GM12874 (cell line): ENCODE results near the gene TC2N.

Experiments
- CTCF ChIP-seq: IDR thresholded peaks from 2 replicates; pipeline ENCODE4 v1.5.1; 2011; ENCODE audit warnings: low read depth, mild to moderate bottlenecking, control low read depth, low read length, moderate library complexity; ENCODE audit not compliant: insufficient read depth

TC2N gene

DNA sequence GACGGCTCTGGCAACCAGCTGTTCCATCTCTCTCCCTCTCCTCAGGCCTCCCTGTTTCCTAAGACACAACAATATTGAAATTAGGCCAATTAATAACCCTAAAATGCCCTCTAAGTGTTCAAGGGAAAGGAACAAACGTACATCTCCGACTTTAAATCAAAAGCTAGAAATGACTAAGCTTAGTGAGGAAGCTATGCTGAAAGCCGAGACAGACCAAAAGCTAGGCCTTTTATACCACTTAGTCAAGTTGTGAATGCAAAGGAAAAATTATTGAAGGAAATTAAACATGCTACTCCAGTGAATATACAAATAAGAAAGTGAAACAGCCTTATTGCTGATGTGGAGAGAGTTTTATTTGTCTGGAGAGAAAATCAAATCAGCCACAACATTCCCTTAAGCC lies 73.6 kb downstream of the TC2N start:
- no peak for TF ChIP-seq CTCF

GRCh38 chr14:91786188-91786587 lies 81.1 kb downstream of the TC2N start:
- no peak for TF ChIP-seq CTCF

- no peak for TF ChIP-seq CTCF
Observed at GRCh38 chr14:91780452-91780851, 86.9 kb downstream of the TC2N start.

DNA sequence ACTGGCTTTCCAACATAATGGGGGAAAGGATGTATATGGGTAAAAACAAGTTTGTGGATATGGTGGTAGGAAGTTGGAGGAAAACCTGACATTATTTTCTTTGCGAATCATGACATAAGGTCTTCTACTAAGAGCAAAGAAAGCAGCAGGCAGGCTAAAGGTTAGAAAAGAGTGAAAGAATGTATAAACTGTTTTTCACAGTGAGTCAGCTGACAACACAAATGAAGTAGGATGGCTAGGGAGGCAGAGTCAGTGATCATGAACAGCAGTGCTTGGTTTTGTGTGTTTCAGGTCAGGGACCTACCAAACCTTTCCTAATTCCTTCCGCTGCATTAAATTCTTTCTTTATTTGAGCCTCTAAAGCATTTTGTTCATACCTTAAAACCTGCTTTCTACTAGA lies 89.1 kb downstream of the TC2N start:
- no peak for TF ChIP-seq CTCF

DNA sequence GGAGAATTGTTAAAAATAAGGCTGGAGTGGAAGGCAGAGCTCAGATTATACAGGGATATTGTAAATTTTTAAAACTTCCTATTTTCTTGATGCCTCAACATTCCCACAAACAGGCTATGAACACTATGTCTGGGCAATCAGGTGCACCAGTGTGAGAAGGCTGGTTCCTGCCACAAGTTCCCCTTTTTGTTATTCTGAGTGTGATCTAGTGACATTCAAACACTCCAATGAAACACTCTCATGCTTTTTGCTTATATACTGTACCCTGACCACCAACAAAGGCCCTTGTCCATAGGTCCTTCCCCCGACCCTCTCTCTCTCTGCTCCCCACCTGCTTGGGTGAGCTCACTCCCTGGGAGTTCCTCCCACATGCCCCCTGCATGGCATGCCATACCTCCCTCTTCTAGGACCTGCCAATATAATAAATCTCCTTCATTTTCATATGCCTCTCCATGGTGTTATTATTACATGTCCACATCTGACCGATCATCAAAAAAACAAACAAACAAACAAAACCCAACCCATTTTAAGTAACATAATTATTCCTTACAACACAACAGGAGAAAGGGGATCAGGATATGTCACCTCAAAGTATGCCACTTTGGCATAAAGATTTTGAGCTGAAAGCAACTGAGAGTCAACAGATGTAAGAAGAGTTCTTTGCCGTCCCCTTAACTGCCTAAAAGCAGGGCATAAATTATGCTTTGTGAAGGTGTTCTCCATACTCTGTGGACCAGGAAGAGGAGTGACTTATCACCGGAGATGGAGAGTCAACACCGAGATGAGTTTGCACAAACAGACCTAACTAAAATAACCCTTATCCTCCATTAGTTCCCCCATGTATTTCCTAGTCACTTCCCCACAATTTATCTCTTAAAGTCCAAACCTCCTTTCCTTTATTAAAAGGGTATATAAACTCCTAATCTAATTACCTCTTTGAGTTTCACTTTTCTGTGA lies 92.9 kb downstream of the TC2N start:
- no peak for TF ChIP-seq CTCF

DNA sequence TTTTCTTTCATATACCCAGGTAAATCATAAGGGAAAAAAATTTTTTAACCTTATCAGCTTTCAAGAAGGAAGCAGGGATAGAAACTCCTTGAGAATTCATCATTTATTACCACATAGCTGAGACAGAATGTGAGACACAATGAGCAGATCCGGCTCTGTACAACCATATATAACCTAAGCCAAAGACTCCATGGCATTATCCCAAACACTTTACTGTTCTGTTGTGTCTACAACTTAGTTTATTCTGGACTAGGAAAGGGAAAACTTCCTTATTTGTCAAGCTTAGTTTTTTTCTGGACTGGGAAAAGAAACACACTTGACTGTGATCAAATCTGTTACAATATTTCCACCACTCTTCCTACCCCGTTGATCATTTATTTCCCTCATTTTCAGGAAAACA lies 97.2 kb downstream of the TC2N start:
- no peak for TF ChIP-seq CTCF

DNA sequence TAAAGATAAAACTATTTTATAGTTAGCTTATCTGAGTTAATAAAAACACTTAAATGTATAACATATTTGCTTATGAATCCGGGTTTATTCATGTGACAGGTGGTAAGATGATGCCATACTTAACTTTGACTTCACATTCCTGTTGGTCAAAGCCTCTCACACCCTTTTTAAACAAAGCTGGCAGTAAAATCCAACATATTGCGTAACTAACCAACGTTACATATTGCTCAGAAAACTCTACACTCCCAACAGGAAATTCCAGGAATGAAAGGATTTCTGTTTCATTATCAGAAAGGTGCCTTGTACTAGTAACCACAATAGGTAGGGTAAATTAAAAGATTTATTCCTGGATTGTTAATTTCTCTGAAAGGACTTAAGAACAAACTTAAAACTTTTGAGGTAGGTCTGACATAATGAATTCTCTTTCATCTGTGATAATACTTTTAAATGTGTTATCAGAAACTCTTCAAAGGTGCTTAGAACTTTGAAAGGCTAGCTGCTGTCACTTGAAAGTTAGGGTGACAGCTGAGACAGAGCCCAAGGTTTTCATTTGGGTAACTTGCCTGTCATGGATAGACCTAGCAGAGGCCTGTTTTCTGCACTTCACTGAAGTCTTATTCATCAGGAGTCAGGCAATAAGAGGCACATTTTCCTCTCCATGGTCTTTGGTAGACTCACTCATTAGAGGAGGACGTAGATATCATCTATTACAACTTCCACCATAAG lies 111.6 kb downstream of the TC2N start:
- no peak for TF ChIP-seq CTCF
